NCI-H345 treated with DMSO at 0.1 percent for 48 hours (cell line): ENCODE data around the gene SLC30A2.

Source experiments
- DNase-seq: peaks from one replicate; lab custom pipeline; 2025; ENCODE audit not compliant: unreplicated experiment; lab: John Stamatoyannopoulos, UW

Gene SLC30A2

DNA sequence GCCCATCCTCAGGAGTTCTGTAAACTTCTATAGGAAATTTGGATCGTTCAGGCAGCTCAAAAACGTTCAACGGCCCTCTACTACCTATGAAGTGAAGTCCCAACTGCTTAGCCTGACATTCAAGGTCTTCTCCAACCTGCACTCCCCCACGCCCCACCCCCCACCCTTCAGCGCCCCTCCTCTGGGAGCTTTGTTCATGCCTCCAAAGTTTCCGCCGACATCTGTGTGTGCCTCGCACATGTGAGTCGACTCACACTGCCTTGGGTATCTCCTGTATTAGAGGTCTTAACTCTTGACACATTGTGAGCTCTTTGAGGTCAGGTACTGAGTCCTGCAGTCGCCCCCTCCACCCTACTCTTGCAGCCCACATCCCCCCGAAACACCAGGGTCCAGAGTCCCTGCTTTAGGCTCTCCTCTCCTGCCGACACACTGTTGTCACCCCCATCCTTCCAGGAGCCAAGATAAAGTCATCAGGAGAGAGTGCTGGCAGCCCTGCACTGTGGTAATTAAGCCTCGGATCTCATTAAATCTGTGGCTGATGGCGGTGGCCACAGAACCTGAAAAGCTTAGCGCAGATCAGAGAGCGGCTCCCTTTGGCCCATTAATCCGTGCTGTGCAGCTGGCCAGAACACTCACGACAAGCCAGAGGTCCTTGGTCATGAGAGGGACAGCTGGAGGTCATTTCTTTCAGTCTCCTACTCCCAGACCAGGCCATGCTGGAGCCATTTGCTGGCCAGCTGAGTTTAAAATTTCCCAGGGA, 46.7 kb downstream of the SLC30A2 start:
- no peak for DNase-seq

DNA sequence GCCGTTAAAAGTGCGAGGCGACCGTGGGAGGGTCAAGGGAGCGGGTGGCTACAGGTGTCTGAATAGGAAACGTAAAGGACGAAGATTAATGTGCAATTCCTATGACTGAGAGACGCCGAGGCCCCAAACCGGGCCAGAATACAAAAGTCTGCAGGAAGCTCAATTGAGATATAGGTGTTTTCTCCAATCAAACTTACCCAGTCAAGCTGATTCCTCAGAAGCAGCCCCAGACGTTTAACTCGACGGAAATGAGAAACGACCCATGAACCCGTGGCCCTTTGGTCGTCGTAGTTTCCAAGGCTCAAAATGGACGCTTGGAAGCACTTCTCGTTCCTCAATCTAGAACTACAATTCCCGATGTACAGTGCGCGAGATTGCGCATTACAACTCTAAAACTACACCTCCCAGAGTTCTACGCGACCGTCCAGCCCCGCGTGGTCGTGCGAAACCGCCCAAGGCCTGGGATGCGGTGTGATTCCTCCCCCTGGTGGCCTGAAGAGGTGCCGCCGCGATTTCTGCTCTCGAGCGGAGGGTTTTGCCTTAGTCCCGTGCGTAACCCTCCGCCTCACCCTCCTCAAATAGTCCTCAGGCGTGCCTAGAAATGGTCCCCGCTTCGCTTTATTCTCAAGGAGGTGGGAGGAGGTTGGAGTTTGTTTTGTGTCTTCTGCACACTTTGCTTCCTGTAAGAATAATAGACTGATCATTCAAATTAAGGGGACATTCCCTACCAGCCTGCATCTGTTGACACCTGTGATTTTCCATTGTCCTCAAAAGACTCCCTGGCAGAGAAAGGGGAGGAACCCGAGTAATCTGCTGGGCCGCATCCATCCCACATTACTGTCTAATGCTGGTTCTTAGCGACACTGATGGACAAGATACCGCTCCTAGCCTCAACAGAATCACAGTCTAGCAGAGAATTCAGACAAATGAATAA, 47.8 kb downstream of the SLC30A2 start, which contains the start of gene PAFAH2:
PAFAH2 (minus strand) TSS at position 236 of the 934 bp plus-strand sequence. CDS start 7,247 bp downstream, outside the sequence.
- peak; percentile 99 for DNase-seq

DNA sequence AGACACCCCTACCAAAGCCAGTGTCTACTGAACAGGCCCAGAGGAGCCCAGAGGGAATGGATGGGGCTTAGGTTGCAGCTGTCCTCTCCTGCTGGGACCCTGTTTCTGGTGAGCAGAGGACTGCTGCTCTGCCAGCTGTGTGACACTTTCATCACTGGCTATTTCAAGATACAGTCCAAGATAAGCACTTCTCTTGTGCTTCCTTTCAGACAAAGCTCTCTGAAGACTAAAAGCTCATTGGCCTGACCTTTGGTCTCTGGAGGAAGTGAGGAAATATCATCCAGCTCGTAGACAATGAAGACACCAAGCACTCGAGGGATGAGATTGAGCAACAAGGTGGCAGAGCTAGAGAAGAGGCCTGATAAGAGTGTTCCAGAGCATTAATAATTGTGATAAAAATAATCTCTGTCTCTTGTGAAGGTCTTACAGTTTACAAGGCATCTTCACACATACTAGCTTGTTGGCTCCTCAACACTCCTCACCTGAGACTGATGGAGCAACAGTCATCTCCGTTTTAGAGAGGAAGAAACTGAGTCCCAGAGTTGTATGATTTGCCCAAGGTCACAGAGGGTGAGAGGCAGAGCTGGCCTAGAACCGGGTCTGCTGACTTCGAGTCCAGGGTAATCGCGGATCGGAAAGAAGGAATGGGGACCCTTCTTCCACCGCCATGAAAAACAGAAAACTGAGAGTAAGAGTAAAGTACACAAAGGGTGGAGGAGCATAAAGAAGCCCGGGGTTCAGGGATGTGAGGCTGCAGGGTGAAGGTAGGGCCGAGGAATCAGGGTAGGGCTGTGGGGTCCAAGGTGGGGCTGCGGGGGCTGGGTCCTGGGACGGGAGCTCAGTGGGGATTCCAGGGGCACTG, 48.7 kb downstream of the SLC30A2 start:
- no peak for DNase-seq

DNA sequence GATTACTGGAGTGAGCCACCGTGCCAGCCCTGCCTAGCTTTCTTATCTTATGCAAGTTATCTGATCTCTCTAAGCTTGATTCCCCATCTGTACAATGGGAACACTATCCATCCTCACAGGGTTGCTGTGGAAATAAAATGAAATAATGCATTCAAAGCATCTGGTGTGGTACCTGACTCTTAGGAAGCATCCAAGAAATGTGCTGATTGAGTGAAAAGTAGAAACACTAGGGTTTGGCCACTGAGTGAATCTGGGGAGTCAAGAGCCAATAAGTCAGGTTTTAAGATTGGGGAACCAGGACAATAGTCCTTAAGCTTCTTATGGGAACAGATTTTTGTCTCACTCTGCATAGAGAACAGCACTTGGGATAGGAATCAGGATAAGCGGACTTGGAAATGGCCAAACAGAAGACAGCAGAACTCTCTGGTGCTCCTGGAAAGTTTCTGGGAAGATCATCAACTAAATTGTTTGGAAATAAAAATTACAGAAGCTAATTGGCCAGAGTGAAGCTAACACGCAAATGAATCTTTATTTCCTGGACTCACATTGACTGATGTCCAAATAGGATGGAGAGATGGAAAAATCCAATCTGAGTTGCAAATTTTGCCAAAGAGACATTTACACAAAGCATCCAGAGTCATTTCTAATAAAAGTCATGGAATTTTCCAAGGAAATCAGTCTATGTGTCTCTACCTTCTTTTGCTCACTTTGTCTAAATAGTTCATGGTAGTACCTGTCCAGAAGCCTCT, 51.3 kb downstream of the SLC30A2 start:
- no peak for DNase-seq

DNA sequence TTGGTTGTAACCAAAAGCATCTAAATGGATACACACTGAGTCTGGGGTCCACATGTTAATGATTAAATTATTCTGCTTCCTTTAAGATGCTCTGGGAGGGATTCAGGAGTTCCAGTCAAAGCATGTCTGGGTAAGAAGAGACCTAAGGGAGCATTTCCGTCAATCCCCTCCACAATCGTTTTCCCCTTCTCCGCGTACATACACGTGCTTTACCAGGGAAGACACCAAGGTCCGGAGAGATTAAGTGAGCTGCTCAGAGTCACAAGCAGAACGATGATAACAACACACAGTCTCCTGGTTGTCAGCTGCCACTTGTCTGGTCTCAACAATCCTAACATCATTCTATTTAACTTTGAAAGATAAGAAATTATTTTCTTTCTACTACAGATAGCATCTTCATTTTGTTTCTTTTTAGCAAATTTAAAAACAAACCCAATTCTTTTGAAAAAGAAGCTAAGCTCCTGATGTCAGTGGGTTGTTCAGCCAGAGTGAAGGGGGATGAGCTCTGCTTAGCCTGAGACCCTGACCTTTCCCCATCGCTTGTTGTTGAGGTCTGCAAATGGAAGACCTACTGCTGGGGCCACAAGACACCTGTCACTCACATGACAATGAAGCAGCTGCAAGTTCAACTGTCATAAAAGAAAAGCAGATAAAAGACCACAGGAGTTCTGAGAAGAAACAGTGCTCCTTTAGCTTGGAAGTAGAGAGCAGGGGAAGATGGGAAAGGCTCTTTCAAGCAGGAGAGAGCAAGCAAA, 52.5 kb downstream of the SLC30A2 start:
- no peak for DNase-seq

DNA sequence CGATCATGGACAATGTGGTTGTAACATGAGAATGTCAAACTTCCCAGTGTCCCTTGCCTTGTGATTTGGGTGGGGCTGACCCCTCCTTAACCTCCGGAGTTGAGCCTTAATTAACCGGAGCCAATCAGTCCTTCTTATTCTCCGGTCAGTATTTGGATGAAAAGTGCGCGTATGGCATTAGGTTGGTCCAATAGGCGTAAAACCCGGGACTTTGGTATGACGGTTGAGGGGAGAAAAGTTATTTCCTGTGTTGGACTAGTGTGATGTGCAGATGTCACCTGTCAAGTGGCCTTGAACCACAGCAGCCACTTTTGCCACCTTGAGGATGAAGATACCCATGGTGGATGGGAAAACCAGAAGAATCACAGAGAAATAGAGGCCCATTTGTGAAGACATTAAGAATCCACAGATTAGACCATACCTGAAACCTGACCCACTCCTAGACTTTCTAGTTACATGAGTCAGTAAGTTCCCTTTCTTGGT, 53.2 kb downstream of the SLC30A2 start:
- DNase-seq: no peak

DNA sequence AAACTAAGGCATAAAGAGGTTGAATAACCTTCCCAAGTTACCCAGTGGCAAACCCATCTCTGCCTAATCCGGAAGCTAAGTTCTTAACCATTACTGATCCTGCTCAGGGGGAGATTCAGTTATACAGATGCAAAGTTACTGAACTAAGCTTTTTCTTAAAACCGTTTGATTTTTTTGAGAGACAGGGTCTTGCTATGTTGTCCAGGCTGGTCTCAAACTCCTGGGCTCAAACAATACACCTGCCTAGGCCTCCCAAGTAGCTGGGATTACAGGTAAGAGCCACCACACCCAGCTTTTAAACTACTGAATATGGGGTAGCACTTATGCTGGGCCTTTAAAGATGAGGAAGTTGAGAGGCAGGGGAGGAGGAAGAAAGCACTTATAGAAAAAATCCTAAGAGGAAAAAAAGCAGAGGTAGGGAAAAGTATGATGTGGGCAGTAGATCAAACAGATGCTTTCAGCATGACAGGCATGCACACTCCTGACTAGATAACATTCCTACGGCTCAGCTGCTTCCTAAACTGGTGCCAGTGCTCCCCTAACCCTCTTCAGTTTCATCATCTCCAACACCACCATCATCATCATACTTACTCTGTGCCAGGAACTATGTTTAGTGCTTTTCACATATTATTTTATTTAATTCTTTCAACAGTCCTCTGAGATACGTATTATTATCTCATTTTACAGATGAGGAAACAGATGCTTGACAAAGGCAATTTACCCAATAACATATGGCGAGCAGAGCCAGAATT, 53.8 kb downstream of the SLC30A2 start:
- DNase-seq: no peak

DNA sequence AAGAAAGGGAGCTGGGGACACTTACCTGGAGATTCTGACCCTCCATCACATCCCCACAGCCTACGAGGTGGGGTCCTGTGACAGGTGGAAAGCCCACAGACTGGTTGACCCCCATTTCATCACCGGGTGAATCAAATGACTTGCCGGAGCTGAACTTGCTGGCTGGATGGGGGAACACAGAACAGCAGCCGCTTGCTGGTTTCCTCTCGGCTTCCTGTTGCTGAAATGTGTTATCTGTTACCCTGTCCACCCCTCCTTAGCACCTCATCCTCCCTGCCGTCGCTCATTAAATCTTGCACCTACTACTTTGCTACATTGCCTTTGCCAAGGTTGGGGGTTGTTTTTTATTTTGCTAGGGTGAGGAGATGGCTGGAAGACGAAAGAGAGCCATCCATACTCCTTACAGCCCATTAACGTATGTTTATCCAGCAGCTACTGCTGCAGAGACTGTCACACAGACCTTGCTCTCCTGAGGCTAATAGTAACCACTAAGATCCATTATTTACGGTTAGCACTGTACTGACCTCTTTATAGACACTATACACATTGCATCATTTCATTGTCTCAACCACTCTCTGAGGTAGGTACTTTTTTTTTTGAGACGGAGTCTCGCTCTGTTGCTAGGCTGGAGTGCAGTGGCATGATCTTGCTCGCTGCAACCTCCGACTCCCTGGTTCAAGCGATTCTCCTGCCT, 55.1 kb downstream of the SLC30A2 start:
- no peak for DNase-seq

DNA sequence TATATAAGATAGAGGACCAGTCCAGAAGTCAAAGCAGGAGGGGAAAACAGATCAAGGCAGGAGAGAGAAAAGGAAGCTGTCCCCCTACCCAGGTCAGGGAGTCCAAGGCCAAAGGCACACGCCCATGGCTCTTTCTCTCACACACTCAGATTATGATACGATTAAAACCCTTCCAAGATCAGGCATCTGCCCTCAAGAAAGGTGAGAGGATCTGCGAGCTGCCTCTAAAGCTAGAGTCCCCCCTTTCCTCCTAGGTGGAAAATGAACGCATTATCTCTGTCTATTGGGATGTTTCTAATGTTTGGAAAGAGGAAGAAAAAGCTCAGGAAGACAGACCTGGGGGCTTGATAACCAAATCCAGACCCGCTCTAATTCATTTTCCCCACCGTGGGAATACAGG, 55.7 kb downstream of the SLC30A2 start:
- DNase-seq: no peak

DNA sequence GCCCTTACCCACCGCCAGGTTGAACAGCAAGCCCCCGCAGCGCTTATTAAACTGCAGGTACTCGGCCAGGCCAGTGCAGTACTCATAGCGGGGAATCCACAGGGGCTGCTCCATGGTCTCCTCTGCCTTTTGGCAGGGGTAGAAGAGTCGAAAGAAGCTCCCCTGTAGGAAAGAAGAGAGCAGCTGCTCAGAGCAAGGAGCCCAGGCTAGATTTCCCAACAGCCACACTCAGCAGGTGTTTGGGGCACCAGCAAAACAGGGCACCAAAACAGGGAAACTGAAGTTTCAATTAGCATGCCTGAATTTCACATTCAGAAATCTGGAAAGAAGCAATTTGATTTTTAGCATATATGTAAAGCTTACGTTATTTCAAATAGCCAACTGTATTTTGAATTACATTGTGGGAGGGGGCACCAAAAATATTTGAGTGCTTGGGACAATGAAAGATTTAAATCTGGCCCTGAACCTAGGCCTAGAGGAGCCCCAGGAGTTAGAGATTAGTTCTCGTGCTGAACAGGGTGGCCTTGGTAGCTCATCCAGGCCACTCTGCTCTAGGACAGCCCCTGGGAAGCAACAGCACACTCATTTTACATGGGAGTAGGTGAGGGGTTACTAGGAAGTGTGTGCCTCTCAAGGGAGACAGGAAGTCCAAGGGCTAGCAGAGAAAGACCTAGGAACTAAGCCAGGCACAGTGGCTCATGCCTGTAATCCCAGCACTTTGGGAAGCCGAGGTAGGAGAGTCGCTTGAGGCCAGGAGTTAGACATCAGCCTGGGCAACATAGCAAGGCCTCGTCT, 56.3 kb downstream of the SLC30A2 start:
- no peak for DNase-seq

DNA sequence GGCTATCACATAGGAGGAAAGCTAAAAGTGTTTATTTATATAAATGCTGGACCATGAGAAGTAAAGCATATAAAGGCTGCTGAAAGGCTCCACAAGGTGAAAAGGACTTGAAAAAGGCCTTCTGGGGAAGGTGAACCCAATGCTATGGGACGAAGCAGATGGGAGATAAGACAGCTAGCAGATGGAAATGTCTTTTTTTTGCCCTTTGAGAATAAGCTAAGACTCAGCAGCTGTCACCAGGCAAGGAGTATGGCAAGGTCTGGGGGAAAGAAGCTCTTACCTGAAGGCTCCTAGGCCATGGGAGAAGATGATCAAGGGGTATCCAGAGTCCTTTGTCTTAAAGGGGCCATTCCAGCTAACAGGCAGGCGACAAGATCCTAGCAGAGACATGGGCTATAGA, 58.0 kb downstream of the SLC30A2 start:
- no peak for DNase-seq
